GM18858 (cell line): ENCODE measurements around the gene CASP3.

Experiments used
- ATAC-seq: cut with Tn5 transposase; IDR thresholded peaks from one replicate; pipeline ENCODE4 v1.9.1; 2021; ENCODE audit not compliant: unreplicated experiment

CASP3 gene

DNA sequence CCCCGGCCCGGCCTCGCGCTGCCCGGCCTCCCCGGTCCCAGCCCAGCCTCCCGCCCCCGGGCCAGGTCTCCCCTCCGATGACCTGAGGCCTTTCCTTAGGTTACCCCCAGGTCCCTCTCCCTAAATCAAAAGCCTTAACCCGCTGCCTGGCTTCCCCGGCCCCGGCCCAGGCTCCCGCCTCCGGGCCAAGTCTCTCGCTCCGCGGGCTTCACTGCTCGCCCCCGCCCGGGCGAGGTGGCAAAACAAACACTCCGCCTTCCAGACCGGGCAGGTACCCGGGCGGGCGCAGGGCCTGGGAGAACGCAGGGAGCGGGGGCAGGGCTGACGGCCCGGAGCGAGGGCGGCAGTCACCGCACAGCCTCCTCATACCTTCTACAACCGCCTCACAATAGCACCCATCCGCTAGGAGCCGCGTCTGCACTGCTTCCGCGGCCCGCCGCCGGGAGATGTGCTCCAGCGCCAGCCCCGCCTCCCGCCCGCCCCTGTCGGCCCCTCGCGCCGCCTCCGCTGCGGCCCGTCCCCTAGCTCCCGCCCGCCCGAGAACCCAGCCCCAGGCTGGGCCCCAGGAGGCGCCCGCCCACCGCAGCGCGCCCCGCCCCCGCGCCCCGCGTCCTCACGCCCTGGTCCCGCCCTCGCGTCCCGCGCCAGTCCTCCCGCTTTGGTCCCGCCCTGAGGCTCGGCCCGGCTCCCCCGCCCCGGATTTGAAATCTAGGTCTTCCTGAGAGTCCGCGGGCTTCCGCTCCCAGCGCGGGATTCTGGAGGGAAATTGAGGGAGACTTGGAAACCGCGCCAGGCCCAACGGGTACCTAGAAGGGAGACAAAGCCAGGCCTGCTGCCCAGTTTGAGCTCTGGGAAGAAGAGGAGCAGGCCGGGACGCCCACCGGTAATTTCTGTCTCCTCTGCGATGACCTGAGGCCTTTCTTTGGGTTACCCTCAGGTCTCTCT is at the start of gene CASP3, which contains the start of gene PRIMPOL:
Gene CASP3, minus strand, starts transcription at position 422 of the 945 bp plus-strand sequence. CDS start 10,994 bp downstream, outside the sequence.
Gene PRIMPOL, plus strand, starts transcription at position 713 of the 945 bp plus-strand sequence. CDS start 7,403 bp downstream, outside the sequence.
- ATAC-seq, result peak; percentile 71

DNA sequence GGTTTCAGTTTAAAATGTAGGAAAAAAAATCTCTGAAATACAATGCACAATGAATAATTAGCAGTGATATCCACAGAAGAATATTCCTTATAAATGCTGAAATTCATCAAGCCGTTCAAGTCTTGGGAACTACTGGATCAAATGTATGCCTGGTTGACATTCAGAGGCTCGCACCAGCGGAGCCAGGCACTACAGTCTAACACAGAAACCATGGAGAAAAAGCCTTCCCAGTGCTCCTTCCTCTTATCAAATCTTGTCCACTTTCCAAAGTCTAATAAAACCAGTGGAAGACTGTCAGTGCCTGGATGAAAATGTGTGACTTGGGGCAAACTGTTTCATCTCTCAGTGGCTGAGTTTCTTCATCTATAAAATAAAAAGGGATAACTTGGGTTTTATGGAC is 48.7 kb upstream of the CASP3 start:
- no peak for ATAC-seq

DNA sequence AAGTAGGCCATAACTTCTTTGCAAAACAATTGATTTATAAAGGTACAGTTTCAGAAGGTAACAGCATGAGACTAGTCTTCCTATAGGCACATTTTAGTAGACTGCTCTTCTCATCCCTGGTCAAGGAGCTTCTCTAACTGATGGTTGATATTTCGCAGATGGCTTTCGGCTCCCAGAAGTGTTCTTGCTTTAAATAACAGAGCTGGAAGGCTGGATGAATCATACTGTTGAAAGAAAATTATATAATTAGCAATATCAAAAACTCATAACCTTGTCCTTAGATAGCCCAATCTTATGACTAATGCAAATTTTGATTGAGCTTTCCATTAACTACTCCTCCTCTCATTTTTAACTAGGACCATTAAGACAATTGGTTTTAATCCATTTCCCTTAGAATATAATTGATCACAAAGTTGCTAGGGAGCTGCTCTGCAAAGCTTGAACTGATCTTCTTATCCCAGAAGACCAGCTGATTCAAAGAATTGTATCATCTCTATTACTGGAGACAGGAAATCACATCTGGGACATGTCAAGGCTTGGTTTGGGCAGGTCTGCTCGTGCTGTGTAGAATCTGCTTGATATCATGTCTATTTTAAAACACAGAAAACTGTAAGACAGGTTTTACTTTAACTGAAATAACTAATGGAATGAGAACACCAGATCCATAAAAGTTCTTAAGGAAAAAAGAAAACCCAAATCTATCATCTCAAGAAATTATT is 46.1 kb upstream of the CASP3 start:
- no peak for ATAC-seq

DNA sequence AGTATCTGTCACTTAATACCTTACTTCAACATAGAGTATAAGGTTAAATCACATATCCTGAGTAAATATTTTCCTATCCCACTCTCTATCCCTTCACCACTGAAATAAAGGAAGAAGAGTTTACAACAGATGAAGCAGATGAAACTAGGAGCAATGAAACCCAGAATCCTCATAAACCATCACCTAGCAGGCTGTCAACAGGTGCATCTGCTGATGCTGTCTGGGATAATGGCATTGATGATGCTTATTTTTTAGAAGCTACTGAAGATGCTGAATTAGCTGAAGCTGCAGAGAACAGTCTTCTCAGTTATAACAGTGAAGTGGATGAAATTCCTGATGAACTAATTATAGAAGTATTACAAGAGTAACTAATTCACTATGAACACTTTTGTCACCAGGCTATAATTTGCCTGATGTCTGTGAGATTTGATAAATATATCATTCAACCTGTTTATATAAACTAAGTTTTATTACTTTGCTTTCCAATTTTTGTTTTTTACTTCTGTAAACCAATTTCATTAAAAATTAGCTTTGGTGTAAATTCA is 45.2 kb upstream of the CASP3 start:
- ATAC-seq, result no peak

DNA sequence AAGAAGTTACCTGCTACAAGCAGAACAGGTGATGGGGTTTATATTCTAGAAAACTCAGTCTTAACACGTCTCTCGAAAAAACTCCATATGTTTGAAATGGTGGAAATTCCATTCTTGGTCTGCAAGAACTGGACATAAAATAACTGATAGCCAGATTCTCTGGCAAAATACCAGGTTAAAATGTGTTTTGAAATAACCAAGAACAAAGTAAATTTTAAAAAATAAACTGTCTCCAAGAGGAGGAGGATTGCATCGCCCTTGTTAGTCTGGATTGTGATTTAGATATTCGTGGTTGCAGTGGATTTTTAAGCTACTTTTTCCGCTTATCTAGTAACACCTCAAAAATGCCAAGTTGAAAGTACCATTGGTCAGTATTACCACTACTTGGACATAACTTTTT is 43.8 kb upstream of the CASP3 start:
- ATAC-seq, result no peak

DNA sequence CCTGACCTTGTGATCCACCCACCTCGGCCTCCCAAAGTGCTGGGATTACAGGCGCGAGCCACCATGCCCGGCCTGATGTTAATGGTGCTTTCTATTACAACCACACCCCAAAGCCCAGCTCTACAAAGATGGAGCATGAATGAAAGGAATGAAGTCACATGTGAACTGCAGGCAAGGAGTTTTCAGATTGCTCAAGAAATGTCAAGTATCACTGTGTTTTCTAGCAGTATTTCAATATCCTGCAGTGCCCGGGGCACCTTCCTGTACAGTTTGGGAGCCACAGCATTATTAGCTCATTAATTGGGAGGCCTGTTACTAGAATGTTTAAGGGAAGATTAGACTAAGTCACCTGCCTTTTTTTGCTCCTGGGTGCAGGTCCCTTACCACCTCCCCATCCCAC is 40.4 kb upstream of the CASP3 start:
- ATAC-seq, result no peak

DNA sequence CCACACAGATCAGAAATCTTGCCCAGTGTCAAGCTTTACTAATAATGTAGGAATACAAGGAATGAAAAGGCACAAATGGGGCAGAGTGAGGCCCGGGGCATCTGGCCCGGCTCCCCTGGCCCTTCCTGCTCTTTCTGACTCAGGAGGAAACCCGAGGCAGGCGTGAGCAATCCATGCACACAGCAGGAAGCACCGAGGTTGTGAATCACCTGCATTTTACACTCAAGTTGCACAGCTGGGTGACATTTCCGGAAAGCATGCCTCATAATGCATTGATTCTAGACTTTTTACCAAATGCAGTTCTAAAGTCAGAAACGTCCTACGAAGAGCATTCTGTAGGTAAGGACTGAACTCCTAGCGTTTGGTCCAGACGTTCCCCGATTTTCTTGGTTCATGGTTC is 39.2 kb upstream of the CASP3 start:
- ATAC-seq, result no peak

DNA sequence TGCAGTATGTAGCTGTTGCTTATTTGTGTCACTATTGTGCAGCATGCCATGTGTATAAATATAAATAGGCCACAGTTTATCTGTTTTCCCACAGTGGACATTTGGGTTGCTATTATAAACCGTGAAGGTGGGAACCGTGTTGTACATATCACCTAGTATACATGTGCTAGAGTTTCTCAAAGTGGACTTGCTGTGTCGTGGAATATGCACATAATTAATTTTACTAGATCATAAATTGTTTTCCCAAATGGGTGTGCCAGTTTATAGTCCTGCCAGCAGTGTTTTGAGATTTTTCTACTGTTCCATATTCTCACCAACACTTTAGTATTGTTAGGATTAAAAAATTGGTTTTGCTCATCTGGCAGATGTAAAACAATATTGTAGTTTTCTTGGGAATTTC is 38.8 kb upstream of the CASP3 start:
- no peak for ATAC-seq

DNA sequence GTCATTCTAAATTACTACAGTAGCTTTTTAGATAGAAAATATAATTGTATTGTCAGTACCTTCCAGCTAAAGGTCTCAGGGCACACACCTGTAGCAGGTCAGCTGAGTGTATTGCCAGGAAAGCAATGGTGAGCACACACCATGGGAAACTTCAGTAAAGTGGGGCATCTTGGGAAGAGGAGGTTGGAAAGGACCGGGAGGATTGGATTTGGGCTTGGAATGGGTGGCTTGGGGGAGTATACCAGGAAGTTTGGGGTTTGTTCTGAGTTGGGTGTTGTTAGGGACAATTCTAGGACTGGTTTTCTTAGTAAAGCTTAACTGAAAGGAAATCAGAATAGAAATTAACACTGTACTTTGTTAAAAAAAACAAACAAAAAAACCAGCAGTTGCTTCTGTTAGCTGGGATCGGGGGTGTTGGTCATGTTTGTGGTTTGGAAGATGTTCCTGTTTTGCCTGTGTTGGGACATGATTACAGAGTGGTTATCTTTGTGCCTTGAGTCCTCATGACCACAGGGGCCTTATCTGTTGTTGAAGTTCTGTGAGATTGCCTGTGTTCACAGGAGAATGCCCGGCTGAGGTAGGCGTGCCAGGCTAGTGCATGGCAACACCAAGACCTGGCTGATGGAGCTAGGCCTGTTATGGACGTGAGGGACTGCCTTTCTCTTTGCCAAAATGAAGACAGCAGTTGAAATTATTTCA is 35.4 kb upstream of the CASP3 start:
- ATAC-seq, result no peak

DNA sequence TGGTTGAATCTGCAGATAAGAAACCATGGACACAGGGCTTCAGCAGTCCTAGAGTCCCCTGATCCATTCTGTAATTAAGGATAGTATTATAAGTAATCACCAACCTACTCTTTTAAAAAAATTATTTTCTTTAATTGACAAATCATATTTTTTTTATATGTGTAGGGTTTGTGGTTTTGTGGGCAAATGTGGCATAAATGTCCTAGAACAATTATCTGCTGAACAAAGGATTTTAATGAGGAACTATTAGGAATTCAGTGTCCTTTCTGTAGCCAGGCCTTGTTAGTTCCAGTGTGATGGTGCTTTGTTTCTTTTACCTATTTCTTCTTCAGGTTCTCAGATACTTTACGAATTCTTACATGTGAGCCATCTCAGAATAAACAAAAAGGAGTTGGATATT is 32.7 kb upstream of the CASP3 start:
- ATAC-seq, result no peak

DNA sequence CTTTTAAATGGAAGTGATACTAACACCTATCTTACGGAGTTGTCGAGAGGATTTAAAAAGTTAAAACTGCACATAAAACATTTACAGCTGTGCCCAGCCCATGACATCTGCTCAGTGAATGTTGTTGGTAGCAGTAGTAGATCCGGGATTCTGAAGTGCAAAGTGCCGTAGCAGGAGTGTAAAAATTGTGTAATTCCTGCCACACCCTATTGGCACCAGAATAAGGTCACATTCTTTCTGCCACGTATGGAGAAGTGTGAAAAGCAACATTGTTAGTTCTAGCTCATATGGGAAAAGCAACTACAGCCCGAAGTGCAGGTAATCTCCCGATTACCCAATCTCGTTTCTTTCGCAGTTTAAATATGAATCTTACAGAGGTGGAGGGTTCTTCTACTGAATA is 31.5 kb upstream of the CASP3 start:
- no peak for ATAC-seq

DNA sequence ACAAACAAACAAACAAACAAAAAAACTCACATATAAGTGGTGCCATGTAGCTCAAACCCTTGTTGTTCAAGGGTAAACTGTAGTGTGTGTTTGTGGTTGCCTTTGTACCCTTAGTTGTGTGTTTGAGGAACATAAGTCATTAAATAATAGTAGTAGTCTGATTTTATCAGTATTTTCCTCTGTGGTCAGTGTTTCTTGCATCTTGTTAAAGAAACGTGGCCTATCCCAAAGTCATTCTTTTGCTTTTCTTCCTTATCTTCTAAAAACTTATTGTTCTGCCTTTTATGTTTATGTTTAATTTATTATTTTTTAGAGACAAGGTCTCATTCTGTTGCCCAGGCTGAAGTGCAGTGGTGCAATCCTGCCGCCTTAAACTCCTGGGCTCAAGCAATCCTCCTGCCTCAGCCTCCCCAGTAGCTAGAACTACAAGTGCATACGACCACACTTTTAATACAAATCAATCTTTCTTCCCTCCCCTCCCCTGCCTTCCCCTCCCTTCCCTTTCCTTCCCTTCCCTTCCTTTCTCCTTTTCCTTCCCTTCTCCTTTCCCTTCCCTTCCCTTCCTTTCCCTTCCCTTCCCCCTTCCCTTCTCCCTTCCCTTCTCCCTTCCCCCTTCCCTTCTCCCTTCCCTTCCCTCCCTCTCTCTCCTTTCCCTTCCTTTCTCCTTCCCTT is 26.7 kb upstream of the CASP3 start:
- no peak for ATAC-seq

DNA sequence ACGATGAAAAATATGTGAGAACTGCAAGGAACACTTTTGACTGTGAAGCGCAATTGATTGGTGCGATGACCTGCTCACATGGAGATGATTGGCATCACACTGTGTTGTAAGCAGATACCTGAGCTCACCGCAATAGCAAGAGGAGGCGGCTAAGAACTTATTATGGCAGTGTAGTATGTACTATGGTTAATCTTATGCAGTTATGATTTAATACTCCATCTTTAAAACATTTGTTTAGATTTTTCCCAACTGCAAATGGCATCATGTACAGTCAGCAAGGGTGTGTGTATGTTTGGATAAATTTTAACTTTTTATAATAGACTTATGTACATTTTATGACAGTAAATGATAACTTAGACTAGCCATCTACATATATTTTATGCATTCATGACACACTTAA is 25.8 kb upstream of the CASP3 start:
- ATAC-seq, result no peak

DNA sequence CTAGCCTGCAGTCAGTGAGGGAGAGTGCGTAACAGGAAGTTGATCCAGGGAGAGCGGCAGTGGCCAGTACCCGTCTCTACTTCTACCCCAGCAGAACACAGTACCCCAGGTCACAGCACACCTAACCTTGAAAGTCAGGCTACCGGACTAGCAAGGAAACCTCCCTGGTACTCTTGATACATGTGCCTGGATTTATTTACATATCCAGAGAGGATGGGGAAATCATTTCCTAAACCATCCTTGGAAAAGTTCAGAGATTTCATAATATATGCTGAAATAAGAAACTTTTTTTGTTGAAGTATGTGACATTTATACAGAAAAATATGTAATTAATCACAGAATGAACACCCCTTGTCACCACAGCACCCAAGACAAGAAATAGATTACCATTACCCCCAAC is 24.8 kb upstream of the CASP3 start:
- no peak for ATAC-seq

DNA sequence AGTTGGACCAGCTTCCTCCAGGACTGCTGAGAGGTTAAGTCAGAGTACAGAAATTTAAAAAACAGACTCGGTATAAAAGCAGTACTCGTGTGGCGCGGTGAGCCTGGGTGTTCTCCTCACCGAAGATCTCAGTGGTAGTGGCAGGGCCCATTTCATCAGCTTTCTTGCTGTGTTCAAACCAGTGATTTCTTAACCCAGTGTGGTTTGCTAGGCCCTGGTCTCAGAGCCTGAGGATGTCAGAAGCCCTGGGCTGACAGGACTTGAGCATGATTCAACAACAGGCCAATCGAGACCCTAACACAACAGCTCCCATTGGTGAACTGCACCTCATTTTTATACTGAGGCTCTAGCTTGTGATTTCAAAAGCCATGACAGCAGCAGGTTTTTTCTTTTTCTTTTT is 23.5 kb upstream of the CASP3 start:
- ATAC-seq, result no peak

DNA sequence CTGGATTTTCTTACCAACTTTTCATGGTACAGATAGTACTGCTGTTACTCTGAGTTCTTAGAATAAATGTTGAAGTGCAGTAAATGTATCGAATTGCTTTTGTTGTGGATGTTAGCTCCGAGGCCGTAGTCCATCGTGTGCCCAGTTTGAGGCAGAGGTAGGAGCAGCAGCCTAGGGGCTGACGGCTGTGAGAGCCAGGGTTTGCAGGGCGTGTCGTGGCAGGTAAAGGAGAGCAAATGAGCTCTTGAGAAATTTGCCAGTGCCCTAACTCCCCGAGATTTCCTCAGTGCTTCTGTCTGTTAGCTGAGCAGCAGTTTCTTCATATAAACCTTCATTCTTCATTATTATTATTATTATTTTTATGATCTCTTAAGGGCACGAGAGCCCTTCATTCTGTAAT is 21.9 kb upstream of the CASP3 start:
- ATAC-seq, result no peak

DNA sequence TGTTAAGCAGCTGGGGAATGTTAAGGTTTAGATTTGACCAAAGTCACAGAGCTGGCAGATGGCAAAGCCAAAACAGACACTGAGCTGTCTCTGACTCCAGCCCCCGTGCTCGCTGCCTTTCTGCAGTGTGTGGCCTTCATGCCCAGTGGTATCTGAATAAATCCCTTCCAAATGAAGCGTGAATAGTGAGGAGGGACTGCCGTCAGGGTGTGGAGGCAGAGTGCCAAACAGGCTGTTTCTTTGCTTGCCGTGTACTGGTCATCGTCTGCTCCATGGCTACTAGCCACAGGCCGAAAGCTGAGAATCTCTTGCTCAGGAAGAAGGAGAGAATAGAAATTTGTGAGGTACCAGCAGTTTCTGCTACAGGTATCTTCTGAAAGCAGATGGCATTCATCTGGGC is 20.0 kb upstream of the CASP3 start:
- no peak for ATAC-seq

DNA sequence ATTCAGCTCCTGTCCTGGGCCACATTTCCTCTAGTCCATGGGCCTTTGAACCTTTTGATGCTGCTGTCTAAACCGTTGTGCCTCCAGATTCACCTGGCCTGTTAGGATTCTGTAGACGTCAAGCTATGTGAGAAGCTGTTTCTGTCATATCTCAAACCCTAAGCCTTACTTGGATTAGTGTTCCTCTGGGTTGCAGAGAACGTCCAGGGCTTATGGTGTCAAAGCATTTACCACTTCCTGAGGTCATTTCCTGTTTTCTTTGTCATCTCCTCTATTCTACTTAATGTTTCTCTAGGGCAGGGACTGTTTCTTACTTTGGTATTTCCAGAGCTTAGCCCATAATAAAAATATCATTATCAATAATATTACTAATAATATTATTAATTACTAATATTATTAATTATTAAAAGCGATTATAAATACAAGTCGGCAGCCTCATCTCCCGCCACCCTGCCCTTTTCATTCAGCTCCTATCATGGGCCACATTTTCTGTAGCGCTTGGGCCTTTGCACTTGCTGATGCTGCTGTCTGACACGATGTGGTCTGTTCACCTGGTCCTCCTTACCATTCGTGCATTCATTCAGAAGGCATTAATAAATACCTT is 19.4 kb upstream of the CASP3 start:
- no peak for ATAC-seq

DNA sequence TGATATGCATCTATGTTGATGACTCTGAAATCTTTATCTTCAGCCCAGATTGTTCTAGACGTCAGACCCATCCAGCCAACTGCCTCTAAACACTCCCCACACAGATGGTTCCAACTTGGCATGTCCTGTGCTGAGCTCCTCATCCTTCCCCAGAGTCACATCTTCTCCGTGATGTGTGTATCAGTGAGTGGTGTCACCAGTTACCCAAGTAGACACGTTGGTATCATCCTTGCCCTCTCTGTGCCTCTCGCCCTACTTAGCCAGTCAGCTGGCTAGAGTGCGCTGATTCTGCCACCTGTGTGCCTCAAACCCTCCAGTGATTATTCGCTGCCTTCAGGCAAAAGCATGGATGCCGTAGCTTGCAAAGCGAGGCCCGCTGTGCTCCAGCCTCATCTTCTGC is 18.8 kb upstream of the CASP3 start:
- ATAC-seq, result no peak

DNA sequence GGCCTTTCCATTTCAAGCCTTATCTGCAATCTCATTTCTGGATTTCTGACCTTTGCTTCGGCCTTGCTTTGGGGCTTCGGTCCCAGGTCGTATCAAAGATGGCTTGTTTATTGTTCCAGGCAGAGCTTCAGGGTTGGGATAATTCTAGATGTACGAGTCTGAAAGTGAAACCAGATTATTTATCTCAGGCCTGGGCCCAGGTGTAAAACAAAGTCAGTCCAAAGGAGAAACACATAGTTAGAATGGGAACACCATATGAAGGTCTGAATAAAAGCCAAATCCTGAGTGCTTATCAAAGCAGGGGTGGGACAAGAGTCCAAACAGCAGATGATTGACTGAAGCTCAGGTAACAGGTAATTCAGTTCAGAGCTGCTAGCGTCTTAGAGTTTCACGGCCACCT is 17.4 kb upstream of the CASP3 start:
- ATAC-seq, result no peak
